Measurements from ENCODE around the gene RPL27A.

The RPL27A gene

GRCh38 chr11:8720352-8720751 lies 37.8 kb downstream of the RPL27A start:
- in situ Hi-C loops (cut with HindIII; ENCODE audit: low sequenced_read_pairs), result no loop called here

DNA sequence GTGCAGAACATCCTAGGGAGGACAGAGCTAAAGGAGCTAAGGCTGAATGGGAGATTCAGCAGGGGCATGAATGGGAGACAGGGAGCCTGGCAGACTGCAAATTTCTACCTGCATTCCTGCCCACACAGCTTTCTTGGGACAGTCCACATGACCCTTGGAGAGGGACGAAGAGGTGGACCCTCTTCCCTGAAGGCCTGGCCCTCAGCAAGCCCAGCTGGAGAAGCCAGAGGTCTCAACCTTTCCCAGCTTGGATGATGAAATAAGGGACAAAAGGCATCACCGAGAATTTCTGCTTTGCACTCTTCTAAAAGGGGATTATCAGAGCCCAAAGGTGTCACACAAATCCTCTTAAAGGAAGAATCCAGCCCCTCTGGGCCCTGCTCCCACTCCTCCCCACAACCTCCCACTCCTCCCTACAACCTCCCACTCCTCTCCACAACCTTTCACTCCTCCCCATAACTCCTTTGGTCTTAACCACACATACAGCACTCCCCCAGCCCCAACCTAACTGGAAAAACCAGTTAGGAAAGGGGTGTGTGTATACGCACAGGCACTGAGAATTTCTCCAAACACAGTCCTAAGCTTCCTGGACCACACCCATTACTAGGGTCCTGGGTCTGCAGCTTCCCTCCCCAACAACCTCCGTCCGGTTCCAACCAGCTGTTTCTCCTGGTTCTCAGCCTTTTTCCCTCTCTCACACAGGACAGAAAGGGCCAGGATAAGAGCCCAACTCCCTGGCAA lies 38.4 kb downstream of the RPL27A start:
- in situ Hi-C loops (cut with HindIII; ENCODE audit: low sequenced_read_pairs), result no loop called here

GRCh38 chr11:8721609-8722500 lies 39.3 kb downstream of the RPL27A start:
- in situ Hi-C loops (cut with HindIII; ENCODE audit: low sequenced_read_pairs), result no loop called here

- in situ Hi-C loops (cut with HindIII; ENCODE audit: low sequenced_read_pairs), result no loop called here
Measured at GRCh38 chr11:8722809-8723208, 40.2 kb downstream of the RPL27A start.

DNA sequence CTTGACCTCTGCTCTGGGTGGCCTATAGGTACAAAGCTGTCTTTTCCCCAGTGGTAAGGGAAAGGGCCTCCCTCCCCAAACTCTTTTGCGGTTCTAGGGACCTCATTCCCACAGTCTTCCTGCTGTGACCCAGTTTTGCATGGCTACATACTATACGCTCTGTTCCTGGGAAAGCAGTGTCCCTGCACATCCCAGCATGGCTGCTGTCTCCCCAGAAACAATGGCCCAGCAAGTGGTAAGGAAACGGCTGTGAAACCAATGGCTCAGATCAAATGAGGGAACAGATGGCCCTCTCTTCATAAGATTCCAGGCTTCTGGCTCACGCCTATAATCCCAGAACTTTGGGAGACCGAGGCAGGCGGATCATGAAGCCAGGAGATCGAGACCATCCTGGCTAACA lies 41.1 kb downstream of the RPL27A start:
- in situ Hi-C loops (cut with HindIII; ENCODE audit: low sequenced_read_pairs), result no loop called here

DNA sequence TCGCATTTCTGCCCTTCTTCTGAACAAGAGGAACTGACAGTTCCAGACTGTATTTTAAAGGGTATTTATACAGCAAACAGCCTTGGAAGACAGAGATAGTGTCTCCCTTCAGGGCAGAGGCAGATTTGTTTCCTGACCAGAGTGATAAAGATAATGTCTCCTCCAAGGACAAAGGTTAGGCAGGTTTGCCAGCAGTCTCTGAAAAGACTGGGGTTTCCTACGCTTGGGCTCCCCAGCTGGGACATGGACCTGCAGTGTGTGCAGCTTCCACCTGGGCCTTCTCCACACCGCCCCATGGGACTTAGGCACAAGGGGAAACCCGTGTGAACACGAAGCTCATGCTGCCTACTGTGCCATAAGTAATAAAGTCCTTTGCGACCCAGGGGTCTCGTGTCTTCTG lies 42.1 kb downstream of the RPL27A start:
- in situ Hi-C loops (cut with HindIII; ENCODE audit: low sequenced_read_pairs), result no loop called here

GRCh38 chr11:8726395-8726794 lies 43.8 kb downstream of the RPL27A start:
- in situ Hi-C loops (cut with HindIII; ENCODE audit: low sequenced_read_pairs), result no loop called here

DNA sequence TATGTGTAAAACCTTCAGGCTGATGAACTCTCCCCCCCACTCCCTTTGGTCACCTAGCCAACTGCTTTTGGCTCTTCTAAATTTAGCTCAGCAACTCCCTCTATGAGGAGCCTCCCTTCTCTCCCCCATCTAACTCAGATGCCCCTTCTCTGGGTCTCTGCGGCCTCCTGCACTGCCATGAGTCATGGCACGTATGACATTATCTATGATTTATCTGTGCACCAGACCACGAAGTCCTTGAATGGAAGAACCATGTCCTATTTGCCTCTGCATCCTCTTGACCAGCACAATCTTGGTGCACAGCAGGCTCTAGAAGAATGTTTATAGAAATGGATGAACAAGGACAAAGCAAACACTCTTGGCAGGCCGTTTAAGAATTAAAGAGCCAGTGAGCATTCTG lies 46.0 kb downstream of the RPL27A start:
- in situ Hi-C loops (cut with HindIII; ENCODE audit: low sequenced_read_pairs), result no loop called here

DNA sequence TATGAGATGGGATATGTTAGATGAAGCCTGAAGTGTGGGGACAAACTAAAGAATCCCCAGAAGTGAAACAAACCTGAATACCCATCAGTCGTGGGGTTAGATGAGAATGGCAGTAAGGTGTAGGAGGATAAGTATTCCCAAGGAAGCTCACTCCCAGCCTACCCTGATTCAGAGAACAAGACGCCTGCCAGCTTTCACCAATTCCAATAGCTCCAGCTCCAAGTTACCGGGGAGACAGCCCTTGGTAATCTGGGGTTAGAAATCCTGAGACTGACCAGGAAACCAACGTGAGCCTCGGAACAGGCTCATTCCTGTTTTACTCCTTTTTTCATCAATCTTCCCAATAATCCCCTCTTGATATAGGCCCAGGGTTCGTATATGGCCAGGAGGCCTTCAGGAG lies 46.5 kb downstream of the RPL27A start:
- in situ Hi-C loops (cut with HindIII; ENCODE audit: low sequenced_read_pairs), result no loop called here

DNA sequence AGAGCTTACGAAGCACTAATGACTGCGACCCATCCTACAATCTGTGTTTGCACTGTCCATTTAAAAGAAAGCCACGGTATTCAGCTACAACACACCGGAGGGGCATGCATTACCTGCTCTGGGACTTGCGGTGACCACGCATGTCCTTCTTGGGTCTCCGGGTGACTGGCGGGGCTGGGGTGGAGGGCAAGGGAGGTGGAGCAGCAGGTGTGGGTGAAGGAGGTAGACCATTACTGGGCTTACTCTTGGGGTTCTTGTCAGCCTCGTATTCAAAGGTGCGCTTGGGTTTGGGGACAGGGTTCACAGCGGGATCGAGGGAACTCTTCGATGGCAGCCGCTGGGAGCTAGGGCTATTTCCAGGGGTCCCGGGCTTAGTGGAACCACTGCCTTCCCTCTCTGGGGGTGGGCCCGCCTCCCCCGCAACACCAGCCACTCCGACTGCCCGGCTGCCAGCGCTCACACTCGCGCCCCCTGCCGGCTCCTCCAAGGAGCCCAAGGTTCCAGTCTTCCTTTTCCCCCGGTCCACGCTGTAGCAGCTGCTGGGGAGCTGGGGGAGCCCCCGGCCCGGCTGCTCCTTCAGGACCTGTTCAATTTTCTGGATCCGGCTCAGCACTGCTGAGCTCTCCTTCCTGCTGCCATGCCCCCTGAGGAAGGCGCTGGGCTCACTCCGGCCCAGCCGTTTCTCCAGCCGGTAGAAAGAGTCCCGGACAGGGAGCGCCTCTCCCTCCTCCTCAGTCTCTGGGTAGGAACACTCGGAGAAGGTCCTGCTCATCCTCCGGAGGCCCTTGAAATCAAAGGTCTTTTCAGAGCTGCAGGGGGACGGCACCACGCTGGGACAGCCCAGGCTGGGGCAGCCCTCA lies 47.5 kb downstream of the RPL27A start:
- in situ Hi-C loops (cut with HindIII; ENCODE audit: low sequenced_read_pairs), result no loop called here

- in situ Hi-C loops (cut with HindIII; ENCODE audit: low sequenced_read_pairs), result no loop called here
Measured at GRCh38 chr11:8730697-8731020, 48.1 kb downstream of the RPL27A start.

DNA sequence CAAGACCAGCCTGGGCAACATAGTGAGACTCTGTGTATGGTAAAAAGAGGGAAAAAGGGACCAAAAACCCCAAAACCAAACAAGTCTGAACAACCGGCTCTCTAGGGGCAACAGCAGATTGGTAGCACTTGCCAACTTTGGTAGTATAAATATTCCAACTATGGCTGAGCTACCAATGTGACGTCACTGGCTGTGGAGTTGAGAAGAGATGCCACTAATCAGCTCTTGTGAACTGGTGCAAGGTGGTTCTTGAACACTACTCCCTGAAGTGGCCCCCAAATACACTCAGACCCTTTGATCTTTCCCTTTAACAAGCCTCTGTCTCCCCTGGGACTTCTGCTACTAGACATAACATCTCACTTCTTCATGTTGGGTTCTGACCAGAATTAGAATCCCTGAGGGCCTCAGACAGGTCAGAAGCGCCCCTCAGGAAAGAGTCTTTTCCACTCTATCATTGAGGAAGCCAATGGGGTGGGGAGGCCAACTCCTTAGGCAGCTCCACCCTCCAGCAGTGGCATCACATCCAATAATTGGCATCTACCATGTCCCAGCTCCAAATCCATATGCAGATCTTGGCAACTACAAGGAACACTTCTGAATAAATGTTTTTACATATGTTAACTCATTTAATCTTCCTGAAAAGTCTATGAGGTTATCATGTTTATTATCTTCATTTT lies 49.2 kb downstream of the RPL27A start:
- in situ Hi-C loops (cut with HindIII; ENCODE audit: low sequenced_read_pairs), result no loop called here

GRCh38 chr11:8732324-8732670 lies 49.7 kb downstream of the RPL27A start:
- in situ Hi-C loops (cut with HindIII; ENCODE audit: low sequenced_read_pairs), result no loop called here

GRCh38 chr11:8732748-8733241 lies 50.2 kb downstream of the RPL27A start:
- in situ Hi-C loops (cut with HindIII; ENCODE audit: low sequenced_read_pairs), result no loop called here

DNA sequence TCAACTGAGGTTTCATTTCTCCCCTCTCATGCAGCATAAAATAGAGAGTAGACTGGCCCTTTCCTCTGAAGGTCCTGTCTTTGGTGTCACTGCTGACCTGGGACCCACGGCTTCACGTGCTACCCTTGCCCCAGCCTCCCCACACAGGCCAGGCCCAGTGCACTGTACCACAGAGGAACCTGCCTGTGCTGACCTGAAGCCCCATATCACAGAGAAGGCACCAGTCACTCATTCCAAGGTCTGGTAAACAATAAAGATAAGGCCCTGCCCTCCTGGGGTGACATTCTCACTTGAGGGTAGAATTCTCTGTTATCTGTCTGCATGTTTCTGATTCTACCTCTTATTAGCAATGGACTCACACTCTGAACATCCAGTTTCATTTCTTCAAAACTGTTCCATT lies 51.3 kb downstream of the RPL27A start:
- in situ Hi-C loops (cut with HindIII; ENCODE audit: low sequenced_read_pairs), result no loop called here

DNA sequence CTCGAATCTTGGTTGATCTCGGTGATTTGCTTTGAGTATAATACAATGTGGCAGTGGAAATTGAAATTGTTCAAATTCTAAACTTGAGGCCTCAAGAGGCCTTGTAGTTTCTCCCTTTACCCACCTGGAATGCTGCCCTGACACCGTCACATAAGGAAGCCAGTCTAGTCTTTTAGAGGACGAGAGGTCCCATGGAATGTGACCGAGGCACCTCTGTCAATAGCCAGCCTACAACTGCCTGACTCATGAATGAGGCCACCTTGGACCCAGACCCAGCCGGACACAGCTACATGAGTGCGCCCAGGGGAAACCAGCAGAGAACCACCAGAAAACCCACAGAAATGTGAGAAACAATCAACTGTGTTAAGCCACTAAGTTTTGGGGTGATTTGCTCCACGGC lies 52.5 kb downstream of the RPL27A start:
- in situ Hi-C loops (cut with HindIII; ENCODE audit: low sequenced_read_pairs), result no loop called here

- in situ Hi-C loops (cut with HindIII; ENCODE audit: low sequenced_read_pairs), result no loop called here
Measured at GRCh38 chr11:8739309-8739793, 56.8 kb downstream of the RPL27A start.

All from endothelial cell of hepatic sinusoid (primary cell).